NCI-H345 (cell line): Measurements from ENCODE around the gene MAP4K4.
"Not testable (repeated sequence)": the region's sequence is repeated elsewhere in the genome, so short reads cannot be mapped to it uniquely, and the experiment has no call there.

ENCODE experiments used
- DNase-seq: peaks from one replicate; lab custom pipeline; 2025; lab: John Stamatoyannopoulos, UW

The MAP4K4 gene

GRCh38 chr2:101905746-101906336, 208.3 kb downstream of the MAP4K4 start:
- DNase-seq: no peak

GRCh38 chr2:101909760-101910159, 212.3 kb downstream of the MAP4K4 start:
- no peak for DNase-seq

GRCh38 chr2:101912545-101912944, 215.0 kb downstream of the MAP4K4 start:
- no peak for DNase-seq

- DNase-seq: no peak
Observed at GRCh38 chr2:101921319-101921952, 223.9 kb downstream of the MAP4K4 start.

- DNase-seq: no peak
Observed at GRCh38 chr2:101921953-101922325, 224.4 kb downstream of the MAP4K4 start.

DNA sequence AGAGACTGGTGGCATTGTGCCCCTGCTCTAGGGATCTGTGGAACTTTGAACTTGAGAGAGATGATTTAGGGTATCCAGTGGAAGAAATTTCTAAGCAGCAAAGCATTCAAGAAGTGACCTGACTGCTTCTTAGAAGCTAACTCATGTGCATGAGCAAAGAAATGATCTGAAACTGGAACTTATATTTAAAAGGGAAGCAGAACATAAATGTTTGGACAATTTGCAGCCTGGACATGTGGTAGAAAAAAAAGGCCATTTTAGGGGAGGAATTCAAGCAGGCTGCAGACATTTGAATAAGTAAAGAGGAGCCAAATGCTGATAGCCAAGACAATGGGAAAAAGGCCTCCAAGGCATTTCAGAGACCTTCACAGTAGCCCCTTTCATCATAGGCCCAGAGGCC, 226.8 kb downstream of the MAP4K4 start:
- not testable (repeated sequence) for DNase-seq

GRCh38 chr2:101930019-101930418, 232.5 kb downstream of the MAP4K4 start:
- DNase-seq: no peak

DNA sequence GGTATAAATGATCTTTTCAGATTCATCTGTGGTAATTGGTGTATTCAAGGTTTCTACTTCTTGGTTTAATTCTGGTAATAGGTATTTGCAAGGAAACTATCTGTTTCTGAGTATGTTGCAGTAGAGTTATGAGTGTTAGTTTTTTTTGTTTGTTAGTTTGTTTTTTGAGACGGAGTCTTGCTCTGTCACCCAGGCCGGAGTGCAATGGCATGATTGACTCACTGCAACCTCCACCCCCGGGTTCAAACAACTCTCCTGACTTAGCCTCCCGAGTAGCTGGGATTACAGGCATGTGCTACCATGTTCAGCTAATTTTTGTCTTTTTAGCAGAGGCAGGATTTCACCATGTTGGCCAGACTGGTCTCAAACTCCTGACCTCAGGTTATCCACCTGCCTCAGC, 233.3 kb downstream of the MAP4K4 start:
- DNase-seq: no peak

DNA sequence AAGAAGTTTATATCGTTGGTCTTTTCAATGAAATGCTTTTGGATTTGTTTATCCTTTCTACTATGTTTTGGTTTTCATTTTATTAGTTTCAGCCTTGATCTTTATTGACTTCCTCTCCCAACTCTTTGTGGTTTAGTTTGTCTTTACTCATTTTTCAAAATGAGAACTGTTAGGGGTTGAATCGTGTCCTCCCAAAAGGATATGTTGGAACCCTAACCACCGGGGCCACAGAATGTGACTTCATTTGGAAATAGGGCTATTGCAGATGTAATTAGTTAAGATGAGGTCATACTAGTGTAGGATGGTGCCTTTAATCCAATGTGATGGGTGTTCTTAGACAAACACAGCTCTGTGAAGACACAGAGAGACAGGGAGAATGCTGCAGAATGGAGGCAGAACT, 233.9 kb downstream of the MAP4K4 start:
- DNase-seq: no peak

DNA sequence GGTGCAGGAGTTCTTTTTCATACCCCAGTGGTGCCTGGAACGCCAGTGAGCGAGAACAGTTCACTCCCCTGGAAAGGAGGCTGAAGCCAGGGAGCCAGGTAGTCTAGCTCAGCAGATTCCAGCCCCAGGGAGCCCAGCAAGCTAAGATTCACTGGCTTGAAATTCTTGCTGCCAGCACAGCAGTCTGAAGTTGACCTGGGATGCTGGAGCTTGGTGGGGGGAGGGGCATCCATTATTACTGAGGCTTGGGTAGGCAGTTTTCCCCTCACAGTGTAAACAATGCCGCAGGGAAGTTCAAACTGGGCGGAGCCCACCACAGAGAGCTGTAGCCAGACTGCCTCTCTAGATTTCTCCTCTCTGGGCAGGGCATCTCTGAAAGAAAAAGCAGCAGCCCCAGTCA, 238.3 kb downstream of the MAP4K4 start:
- not testable (repeated sequence) for DNase-seq

DNA sequence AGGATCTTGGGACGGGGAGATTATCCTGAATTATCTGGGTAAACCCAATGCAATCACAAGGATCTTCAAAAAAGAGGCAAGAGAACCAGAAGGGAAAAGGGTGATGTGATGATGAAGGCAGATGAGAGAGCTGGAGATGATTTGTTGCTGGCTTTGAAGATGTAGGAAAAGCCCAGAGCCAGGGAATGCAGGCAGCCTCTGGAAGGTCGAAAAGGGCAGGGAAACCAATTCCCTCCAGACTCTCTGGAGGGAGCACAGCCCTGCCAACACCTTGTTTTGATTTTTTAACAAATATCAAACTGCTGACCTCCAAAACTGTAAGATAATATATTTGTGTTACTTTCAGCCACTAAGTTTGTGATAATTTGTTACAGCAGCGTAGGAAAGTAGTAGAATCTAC, 245.3 kb downstream of the MAP4K4 start:
- DNase-seq: no peak
